AG08396 (cell line): ENCODE data around the gene ARIH2.
"Not testable (repeated sequence)": the region's sequence is repeated elsewhere in the genome, so short reads cannot be mapped to it uniquely, and the experiment has no call there.

ENCODE experiments used
- DNase-seq: peaks from one replicate; pipeline ENCODE4 v3.0.0; 2012; ENCODE audit warnings: low spot score, mixed read lengths

Gene ARIH2

DNA sequence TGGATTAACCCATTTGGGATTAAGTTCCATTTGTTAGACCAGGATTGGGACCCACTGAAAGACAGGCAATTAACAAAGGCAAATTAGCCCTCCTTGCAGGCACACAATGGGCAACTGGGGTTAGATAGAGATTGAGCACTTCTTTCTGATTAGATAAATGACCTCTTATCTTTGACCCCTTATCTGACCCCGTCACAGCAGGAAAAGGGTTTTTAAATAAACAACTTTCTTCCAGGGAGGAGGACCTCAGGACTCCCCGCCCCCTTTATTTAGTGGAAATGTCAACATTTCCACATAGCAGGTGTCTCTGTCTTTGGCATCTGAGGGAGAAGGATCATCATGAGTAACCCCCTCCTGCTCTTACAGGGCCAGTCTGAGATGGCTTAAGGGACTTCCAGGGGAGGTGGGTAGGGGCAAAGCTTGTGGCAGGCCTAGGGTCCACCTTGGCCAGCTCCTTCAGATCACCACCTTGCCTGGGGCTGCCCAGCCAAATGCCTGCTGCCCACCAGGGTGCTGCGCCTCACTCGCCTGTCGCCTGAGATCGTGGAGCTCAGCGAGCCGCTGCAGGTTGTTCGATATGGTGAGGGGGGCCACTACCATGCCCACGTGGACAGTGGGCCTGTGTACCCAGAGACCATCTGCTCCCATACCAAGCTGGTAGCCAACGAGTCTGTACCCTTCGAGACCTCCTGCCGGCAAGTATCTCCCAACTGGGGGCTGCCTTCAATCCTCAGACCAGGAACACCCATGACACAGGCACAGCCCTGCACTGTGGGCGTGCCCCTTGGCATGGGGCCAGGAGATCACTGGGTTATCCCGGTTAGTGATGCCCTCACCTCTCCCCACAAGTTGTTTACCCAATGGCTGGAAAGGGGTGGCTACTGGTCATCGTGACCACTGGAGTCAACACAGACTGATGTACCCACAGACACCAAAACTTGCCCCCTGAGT, 86.0 kb downstream of the ARIH2 start:
- no peak for DNase-seq

DNA sequence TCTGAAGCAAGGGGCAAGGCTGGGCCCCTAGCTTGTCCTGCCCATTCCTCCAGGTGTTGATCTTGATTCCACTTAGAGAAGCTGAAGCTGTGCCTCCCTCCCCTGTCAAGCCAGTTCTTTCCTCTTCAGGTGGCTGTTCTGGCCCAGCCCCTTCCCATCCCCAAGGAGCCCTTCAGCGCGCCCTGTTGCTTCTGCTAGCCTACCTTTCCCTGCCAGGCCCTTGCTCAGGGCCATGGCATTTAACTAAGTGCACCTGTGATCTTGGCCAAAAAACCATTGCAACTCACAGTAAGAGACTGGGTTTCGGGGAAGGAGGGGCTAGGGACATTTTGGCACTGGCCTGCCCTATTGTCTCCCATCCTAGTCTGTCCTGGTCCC, 86.7 kb downstream of the ARIH2 start:
- no peak for DNase-seq

DNA sequence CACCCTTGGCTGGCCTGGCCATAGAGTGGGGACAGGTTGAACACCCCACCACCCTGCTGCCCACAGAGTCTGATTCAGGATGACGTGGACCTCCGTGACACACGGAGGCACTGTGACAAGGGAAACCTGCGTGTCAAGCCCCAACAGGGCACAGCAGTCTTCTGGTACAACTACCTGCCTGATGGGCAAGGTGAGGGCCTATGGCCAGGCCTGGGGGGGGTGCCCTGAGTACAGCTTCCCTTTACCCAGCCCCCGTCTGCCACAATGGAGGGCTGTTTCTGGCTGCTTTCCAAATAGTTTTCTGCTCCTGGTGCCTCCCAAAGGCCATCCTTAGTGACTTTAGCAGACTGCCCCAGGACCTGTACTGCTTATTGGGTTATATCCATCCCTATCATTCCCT, 87.4 kb downstream of the ARIH2 start:
- no peak for DNase-seq

DNA sequence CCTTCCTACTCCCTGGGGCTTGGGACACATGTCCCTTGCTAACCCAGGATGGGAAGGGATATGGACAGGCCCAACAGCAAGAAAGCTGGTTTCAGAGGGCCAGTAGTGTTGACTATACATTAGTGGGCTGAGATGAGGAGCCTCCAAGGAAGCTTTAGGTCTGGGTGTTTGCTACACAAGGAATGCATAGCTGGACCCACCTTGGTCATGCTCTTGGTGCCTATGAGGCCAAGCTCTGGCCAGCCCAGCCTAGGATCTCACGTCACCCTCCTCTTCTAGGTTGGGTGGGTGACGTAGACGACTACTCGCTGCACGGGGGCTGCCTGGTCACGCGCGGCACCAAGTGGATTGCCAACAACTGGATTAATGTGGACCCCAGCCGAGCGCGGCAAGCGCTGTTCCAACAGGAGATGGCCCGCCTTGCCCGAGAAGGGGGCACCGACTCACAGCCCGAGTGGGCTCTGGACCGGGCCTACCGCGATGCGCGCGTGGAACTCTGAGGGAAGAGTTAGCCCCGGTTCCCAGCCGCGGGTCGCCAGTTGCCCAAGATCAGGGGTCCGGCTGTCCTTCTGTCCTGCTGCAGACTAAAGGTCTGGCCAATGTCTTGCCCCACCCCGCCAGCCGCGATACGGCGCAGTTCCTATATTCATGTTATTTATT, 87.9 kb downstream of the ARIH2 start:
- DNase-seq = peak; percentile 45

DNA sequence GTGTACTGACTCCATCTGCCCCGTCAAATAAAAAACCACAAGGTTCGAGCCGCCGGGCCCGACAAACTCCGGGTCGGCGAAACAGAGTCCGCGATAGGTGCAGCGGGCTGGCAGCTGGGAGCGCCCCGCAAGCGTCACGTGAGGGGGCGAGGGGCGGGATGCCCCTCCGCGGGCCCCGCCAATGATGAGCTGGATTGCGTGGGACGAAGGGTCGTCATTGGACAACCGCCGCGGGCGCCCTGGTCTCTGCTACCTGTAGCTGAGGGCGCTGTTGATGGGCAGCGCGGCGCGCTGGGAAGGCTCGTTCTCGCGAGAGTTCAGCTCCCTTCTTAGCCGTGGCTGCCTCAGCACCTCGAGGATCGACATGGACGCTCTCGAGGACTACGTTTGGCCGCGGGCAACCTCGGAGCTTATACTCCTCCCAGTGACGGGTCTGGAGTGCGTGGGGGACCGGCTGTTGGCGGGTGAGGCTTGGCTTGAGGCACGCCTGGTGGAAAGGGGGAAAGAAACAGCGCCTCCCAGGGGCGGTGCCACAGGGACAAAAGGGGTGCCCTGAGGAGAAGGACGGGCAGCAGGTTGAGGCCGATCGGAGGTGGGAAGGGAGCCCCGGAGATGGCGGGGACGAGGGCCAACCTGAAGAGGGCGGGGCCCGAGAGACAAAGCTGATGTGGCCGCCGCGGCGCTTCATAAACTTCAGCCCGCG, 88.6 kb downstream of the ARIH2 start, which contains the start of gene WDR6:
TSS of gene WDR6 (plus strand) at position 324 of the 703 bp plus-strand sequence. CDS start at position 365, 41 bp downstream.
- DNase-seq = peak; percentile 94

DNA sequence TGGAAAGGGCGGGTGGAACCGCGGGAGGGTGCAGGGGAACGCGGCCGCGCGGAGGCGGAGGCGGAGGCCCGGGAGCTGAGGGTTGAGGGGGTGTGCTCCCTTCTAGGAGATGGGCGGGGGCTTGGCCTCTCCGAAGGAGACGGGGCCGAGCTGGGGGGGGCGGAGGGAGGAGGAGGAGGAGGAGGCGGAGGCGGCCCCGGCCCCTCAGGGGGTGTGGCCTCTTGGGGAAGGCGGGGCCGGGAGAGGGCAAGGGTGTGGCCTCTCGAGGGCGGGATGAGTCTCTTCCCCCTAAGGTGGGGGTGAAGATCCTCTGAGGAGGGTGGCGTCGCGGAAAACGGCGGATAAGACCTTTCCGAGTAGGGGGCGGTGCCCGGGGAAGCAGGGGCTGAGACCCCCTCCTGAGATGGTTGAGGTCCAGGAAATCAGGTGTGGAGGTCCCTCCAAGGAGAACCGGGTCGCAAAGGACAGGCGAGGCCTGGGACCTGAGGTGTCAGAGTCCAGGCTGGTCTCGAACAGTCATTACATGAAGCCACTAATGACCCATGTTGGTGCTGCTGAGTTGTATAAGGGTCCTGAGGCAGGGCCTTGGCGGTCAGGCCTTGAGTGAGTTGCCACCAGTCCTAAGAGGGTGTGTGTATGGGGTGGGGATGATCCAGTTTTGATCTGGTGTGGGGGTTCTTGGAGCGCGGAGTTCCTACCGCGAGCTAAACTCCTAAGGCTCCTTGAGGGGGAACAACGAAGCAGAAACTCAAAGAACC, 89.3 kb downstream of the ARIH2 start:
- peak; percentile 92 for DNase-seq

DNA sequence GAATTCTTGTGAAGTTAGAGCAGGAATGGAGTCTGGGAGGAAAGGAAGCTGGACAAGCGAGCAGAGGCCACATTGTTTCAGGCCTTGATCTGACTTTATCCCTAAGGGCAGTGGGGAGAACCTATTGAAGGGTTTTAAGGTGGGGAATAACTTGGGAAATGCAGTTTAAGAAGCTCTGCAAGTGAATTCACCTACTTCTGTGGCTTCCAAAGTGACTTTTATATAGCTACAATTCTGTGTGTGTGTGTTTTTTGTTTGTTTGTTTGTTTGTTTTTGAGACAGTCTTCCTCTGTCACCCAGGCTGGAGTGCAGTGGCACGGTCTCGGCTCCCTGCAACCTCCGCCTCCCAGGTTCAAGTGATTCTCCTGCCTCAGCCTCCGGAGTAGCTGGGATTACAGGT, 90.0 kb downstream of the ARIH2 start:
- DNase-seq = not testable (repeated sequence)

DNA sequence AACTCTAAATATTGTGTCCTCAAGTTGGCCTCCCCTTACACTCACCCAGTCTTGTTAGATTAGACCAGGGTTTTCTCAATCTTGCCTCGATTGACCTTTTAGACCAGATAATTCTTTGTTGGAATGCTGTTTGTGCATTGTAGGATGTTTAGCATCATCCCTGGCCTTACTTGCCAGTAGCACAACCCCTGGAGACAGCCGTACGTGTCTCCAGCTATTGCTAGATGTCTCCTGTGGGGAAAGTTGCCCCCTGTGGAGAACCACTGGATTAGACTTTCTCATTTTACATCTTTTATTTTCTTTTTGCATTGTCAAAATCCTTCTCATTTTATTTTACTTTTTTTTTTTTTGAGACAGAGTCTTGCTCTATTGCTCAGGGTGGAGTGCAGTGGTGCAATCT, 90.8 kb downstream of the ARIH2 start:
- DNase-seq = no peak

DNA sequence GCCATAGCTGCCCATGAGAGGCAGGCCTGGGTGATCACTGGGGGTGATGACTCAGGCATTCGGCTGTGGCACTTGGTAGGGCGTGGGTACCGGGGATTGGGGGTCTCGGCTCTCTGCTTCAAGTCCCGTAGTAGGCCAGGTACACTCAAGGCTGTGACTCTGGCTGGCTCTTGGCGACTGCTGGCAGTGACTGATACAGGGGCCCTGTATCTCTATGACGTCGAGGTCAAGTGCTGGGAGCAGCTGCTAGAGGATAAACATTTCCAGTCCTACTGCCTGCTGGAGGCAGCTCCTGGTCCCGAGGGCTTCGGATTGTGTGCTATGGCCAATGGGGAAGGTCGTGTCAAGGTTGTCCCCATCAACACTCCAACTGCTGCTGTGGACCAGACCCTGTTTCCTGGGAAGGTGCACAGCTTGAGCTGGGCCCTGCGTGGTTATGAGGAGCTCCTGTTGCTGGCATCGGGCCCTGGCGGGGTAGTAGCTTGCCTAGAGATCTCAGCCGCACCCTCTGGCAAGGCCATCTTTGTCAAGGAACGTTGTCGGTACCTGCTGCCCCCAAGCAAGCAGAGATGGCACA, 93.9 kb downstream of the ARIH2 start:
- no peak for DNase-seq

DNA sequence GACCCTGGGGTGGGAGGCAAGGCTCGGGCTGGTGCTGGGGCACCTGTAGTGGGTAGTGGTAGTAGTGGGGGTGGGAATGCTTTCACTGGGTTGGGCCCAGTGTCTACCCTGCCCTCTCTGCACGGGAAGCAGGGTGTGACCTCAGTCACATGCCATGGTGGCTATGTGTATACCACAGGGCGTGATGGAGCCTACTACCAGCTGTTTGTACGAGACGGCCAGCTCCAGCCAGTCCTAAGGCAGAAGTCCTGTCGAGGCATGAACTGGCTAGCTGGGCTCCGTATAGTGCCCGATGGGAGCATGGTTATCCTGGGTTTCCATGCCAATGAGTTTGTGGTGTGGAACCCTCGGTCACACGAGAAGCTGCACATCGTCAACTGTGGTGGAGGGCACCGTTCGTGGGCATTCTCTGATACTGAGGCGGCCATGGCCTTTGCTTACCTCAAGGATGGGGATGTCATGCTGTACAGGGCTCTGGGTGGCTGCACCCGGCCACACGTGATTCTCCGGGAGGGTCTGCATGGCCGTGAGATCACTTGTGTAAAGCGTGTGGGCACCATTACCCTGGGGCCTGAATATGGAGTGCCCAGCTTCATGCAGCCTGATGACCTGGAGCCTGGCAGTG, 94.6 kb downstream of the ARIH2 start:
- DNase-seq = no peak

DNA sequence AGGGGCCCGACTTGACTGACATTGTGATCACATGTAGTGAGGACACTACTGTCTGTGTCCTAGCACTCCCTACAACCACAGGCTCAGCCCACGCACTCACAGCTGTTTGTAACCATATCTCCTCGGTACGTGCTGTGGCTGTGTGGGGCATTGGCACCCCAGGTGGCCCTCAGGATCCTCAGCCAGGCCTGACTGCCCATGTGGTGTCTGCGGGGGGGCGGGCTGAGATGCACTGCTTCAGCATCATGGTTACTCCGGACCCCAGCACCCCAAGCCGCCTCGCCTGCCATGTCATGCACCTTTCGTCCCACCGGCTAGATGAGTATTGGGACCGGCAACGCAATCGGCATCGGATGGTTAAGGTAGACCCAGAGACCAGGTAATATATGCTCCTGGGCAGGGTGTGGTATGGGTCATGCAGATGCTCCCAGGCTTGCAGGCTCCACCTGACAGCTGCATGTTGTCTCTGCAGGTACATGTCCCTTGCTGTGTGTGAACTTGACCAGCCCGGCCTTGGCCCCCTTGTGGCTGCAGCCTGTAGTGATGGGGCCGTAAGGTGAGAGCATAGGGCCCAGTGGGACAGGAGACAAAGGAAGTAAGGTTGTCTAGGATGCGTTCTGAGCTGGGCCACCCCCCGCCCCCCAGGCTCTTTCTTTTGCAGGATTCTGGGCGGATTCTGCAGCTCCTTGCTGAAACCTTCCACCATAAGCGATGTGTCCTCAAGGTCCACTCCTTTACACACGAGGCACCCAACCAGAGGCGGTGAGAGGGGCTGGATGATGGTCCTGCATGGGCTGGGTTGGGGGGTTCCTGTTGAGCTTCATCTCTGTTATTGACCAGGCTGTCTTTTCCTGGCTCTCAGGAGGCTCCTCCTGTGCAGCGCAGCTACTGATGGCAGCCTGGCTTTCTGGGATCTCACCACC, 95.4 kb downstream of the ARIH2 start:
- DNase-seq = no peak

DNA sequence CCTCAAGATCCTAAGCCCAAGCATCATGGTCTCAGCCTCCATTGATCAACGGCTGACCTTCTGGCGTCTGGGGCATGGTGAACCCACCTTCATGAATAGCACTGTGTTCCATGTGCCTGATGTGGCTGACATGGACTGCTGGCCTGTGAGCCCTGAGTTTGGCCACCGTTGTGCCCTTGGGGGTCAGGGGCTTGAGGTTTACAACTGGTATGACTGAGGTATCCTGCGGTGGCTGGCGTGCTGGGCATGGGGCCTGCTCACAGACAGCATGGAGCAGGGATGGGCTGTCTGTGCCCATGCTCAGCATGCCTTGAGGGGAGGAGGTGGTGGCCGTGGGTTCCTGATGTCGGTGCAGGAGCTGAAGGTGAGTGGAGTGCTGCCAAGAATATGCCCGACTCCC, 96.4 kb downstream of the ARIH2 start:
- no peak for DNase-seq

DNA sequence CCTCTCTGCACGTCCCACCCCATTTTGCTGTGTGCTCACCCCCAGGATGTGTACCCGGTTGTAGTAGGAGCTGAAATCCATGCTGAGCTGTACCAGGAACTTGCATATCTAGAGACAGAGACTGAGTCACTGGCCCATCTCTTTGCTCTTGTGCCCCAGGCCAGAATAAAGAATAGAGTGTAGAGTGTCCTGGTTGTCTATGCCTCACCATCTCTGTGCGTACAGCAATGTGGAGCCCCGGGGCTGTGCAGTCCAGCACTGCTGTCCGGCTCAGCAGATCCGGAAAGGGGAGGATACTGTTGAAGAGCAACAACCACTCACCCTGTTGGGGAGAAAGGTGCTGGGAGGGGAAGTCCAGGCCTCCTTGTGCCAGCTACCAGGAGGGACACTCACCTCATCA, 97.1 kb downstream of the ARIH2 start:
- no peak for DNase-seq

DNA sequence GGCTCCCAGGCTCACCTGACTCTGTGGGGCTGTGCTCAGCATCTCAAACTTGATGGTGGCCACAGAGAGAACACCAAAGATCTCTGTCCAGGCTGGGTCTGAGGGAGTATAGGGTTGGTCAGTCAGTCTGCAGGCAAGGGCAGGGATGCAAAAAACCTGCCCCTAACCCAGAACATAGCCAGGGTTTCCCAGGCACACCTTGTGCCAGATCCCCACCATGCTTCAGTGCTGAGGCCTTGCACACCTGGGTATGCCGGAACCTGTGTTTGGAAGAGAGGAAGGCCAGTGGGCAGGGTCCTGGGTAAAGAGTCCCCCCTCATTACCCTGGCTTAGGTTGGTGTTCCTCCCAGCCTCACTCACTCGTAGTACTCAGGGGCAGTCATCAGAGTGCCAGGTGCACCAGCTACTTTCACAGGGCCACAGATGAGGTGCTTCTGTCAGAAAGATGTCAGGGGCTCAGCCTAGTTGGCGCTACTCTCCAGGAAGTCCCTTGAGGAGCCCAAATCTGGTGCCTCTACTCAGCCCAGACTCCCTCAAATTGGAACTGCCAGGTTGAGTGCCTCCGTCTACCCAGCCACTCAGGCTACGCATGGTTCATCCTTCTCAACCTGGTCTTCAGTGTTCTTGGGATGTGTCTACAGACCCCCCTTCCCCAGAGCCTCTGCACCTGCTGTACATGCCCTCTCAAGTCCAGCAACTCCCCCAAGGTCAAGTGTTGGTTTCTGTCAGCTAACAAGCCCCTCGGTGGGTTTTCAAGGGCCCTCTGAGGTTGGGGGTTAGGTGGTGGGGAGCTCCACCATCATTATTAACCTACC, 98.0 kb downstream of the ARIH2 start:
- DNase-seq = no peak

DNA sequence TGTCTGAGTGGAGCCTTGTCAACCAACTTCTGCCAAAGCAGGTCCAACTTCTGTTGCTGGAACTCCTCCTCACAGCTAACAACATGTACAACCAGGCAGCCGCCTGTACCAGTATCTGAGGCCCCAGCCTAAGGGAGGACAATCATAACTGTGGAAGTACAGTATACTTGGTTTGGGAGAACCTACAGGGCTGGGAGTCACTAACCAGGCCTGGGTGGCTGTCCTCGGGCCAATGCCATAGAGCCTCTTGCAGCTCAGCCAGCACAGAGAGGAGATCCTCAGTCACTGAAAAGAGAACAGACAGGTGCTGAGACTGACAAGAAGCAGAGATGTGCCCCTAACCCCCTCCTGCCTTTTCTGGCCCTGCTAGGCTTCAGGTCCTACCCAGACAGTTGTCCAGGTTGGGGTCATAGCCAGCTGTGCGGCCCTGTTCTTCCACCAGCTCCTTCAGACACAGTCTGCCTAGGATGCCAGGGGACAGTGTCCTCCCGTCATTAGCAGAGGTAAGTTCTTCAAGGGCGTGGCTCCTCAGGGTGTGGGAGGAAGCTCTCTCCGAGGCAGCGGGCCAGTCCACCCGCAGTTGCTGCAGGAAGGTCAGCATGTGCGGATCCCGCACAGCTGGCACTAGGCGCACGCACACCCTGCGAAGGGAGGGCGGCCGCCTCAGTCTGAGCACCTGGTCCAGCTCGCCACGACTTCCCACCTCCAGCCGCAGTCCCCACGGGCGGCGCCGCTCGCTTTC, 98.8 kb downstream of the ARIH2 start:
- DNase-seq = no peak

DNA sequence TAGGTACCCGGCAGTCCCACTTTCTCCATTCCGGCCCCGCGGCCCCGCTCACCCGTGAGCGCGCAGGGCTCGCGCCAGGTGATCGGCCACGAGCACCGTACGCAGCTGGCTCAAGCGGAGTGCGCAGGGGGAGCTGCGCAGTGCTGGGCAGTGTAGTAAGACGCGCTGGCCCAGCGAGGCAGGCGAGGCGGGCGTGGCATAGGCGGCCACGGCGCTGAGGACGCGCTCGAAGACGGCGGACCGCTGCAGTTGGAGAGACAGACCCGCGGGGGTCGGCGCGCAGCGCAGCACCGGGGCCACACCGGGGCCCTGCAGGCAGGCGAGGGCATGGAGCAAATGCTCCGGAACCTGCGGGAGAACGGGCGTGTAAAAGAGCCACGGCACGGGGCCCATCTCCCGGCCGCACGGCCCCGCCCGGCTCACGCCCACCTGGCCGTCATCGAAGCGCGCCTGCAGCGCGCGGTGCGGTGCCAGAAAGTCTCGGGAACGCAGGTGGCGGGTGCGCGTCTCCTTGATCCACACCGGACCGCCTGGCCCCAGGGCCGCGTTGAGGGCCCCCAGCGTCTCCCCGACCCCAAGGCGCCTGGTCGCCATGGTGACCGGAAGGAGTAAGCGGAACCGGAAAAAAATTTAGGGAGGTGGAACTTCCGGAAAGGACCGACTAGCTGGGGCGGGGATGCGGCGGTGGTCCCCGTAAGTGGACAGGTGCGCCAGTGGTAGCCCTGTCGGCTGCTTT, 99.5 kb downstream of the ARIH2 start, which contains the start of gene DALRD3:
TSS of gene DALRD3 (minus strand) at position 610 of the 736 bp plus-strand sequence. CDS start at position 594, 16 bp downstream.
- peak; percentile 76 for DNase-seq

DNA sequence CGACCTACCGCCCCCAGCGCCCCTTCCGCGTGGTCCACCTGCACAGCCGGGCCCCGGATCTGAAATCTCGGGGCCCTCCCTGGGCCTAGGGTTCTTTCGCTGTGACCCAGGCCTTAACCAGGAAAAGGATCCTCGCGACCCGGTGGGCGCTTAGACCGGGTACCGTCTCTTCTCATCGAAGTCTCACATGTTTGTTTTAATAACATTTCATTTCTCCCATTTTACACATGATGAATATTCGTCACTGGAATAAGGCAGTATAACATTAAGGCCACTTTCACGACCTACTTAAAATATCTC, 100.0 kb downstream of the ARIH2 start:
- DNase-seq = no peak

DNA sequence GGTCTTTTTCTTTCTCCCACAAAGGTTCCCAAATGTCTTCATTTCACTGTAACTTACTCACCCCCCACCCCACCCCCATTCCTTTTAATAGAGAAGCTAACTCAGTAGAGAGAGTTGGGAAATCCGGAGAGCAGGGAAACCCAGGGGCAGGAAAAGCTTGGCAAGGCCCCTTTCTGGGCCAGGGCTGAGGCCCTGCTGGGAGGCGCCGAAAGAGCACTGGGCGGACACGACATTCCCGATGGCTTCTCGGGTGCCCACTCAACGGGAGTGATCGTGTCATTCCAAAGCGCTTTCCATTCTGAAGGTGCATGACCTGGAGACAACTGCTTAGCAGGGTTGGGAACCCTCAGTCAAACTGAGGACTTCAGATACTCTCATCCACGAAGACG, 101.3 kb downstream of the ARIH2 start:
- no peak for DNase-seq
